ENCODE results near the gene C21orf58. TPM values are rescaled to one million over a fixed set of nuclear protein-coding genes. Genes with fewer than 3 reads are reported as not detected.

Gene C21orf58
- total RNA-seq, 1 experiment from 2014 or later: 12.7 TPM

- TF ChIP-seq CTCF (IDR thresholded peaks at IDR 0.05) (no peak), POLR2AphosphoS5 (IDR thresholded peaks at IDR 0.05; ENCODE audit: low read depth, low read length) (no peak), SIN3A (IDR thresholded peaks at IDR 0.05; ENCODE audit: borderline replicate concordance, insufficient read depth, low read depth, low read length) (no peak), REST (IDR thresholded peaks at IDR 0.05; ENCODE audit: insufficient read depth in 1 of 2, low read depth in 2 of 2, low read length in 1 of 2) (no peak), TCF7L2 (IDR thresholded peaks at IDR 0.05; ENCODE audit: low read depth, low read length) (no peak)
- no peak for ATAC-seq
- ChIA-PET CTCF (no interaction called here), POLR2A (no interaction called here)
- intact Hi-C loops (cut with micrococcal nuclease; ENCODE audit: unreplicated experiment) (no loop called here), in situ Hi-C loops (cut with HindIII; ENCODE audit: low pct_unique_long_range_greater_than_20kb, low sequenced_read_pairs) (no loop called here)
- Histone ChIP-seq H3K9me3 (ENCODE audit: control insufficient read depth, insufficient read depth, low read depth, low read length) (no peaks in the 10 kb centered on the region), H3K36me3 (ENCODE audit: control insufficient read depth, insufficient read depth, low read length) (peaks cover 8% of the 10 kb centered on the region; the same call in 1 of the 2 replicates), H3K27ac (ENCODE audit: low read length) (no peak overlapping the region), H3K27me3 (ENCODE audit: control insufficient read depth, insufficient read depth, low read length) (no peaks in the 10 kb centered on the region), H3K4me3 (ENCODE audit: low read depth in 2 of 2, low read length in 2 of 2) (no peak overlapping the region), H3K4me1 (ENCODE audit: control insufficient read depth, insufficient read depth, low read length) (no peaks in the 10 kb centered on the region)
- DNase-seq (ENCODE audit: low read depth, low spot score): no peak
- BruUV-seq (replicated peaks): no TSS peak
Observed at GRCh38 chr21:46345861-46346260, 22.2 kb upstream of the C21orf58 start.

GRCh38 chr21:46344219-46344915, 20.7 kb upstream of the C21orf58 start:
- Histone ChIP-seq H3K4me1 (ENCODE audit: control insufficient read depth, insufficient read depth, low read length) (no peaks in the 10 kb centered on the region), H3K27me3 (ENCODE audit: control insufficient read depth, insufficient read depth, low read length) (no peaks in the 10 kb centered on the region), H3K4me3 (ENCODE audit: low read depth in 2 of 2, low read length in 2 of 2) (no peak overlapping the region), H3K27ac (ENCODE audit: low read length) (no peak overlapping the region), H3K36me3 (ENCODE audit: control insufficient read depth, insufficient read depth, low read length) (peaks cover 4% of the 10 kb centered on the region; the same call in 1 of the 2 replicates), H3K9me3 (ENCODE audit: control insufficient read depth, insufficient read depth, low read depth, low read length) (no peaks in the 10 kb centered on the region)
- TF ChIP-seq POLR2AphosphoS5 (IDR thresholded peaks at IDR 0.05; ENCODE audit: low read depth, low read length) (no peak), TCF7L2 (IDR thresholded peaks at IDR 0.05; ENCODE audit: low read depth, low read length) (no peak), CTCF (IDR thresholded peaks at IDR 0.05) (no peak), REST (IDR thresholded peaks at IDR 0.05; ENCODE audit: insufficient read depth in 1 of 2, low read depth in 2 of 2, low read length in 1 of 2) (no peak), SIN3A (IDR thresholded peaks at IDR 0.05; ENCODE audit: borderline replicate concordance, insufficient read depth, low read depth, low read length) (no peak)
- no TSS peak for BruUV-seq (replicated peaks)
- in situ Hi-C loops (cut with HindIII; ENCODE audit: low pct_unique_long_range_greater_than_20kb, low sequenced_read_pairs): no loop called here
- CTCF ChIA-PET: no interaction called here
- POLR2A ChIA-PET: no interaction called here
- intact Hi-C loops (cut with micrococcal nuclease; ENCODE audit: unreplicated experiment): no loop called here
- ATAC-seq (no peak), DNase-seq (ENCODE audit: low read depth, low spot score) (no peak)

All from Panc1 (cell line).